HEK293 (cell line): ENCODE measurements around the gene GLCE.

Experiments
- CTCF ChIA-PET: fragments of 350-600 bp; formaldehyde crosslinking; extraction: SDS; loops from one replicate; lab custom pipeline; 2021; ENCODE audit warnings: antibody characterized with exemption; lab: Yijun Ruan, JAX
- POLR2A ChIA-PET: fragments of 300-600 bp; formaldehyde crosslinking; extraction: SDS; loops from one replicate; lab custom pipeline; 2020; ENCODE audit warnings: antibody characterized with exemption, inconsistent platforms; lab: Yijun Ruan, JAX
- H3K27ac ChIP-seq: fragments of 200-500 bp; sonication (Bioruptor generic); 2 replicates; pipeline ENCODE4 v1.5.1; 2014; ENCODE audit warnings: low read depth, low read length, control low read depth, inconsistent platforms; ENCODE audit errors: extremely low read depth
- H3K36me3 ChIP-seq, 2 experiments: fragments of 200-500 bp in 1 of 2; sonication (Bioruptor generic) in 1 of 2; 1 replicate in 1 of 2; 2 replicates in 1 of 2; pipeline ENCODE4 v1.5.1; 2014 to 2017; ENCODE audit warnings: inconsistent platforms in 2 of 2, low read length in 2 of 2; ENCODE audit not compliant: control insufficient read depth in 2 of 2, insufficient read depth in 1 of 2
- H3K4me1 ChIP-seq: fragments of 200-500 bp; sonication (Bioruptor generic); 2 replicates; pipeline ENCODE4 v1.5.1; 2014; ENCODE audit warnings: mild to moderate bottlenecking, low read length, inconsistent platforms; ENCODE audit not compliant: control insufficient read depth, insufficient read depth
- H3K4me3 ChIP-seq: 2 replicates; pipeline ENCODE4 v1.5.1; 2011; ENCODE audit warnings: low read depth, mild to moderate bottlenecking, control low read depth, low read length, moderate library complexity
- H3K9me3 ChIP-seq: fragments of 200-500 bp; sonication (Bioruptor generic); 2 replicates; pipeline ENCODE4 v1.5.1; 2014; ENCODE audit warnings: low read depth, low read length, inconsistent platforms; ENCODE audit not compliant: control insufficient read depth, insufficient read depth
- BCL6B ChIP-seq: fragments of 450-650 bp; formaldehyde crosslinking; IDR thresholded peaks from 2 replicates; pipeline ENCODE4 v1.5.1; 2017; ENCODE audit warnings: missing biosample characterization, missing genetic modification characterization
- HOXC10 ChIP-seq: sonication (generic); formaldehyde crosslinking; IDR thresholded peaks from 2 replicates; pipeline ENCODE4 v1.8.1; 2023; ENCODE audit warnings: mild to moderate bottlenecking, missing genetic modification reagents
- KLF1 ChIP-seq: fragments of 450-650 bp; formaldehyde crosslinking; IDR thresholded peaks from 2 replicates; pipeline ENCODE4 v1.5.1; 2016; ENCODE audit warnings: missing biosample characterization, missing genetic modification characterization
- REST ChIP-seq: fragments of 450-650 bp; formaldehyde crosslinking; IDR thresholded peaks from 2 replicates; pipeline ENCODE4 v1.5.1; 2016; ENCODE audit warnings: missing biosample characterization, missing genetic modification characterization
- SCRT2 ChIP-seq: fragments of 450-650 bp; formaldehyde crosslinking; IDR thresholded peaks from 2 replicates; pipeline ENCODE4 v1.5.1; 2016; ENCODE audit warnings: missing biosample characterization, missing genetic modification characterization
- ZBTB17 ChIP-seq: fragments of 450-650 bp; formaldehyde crosslinking; IDR thresholded peaks from 2 replicates; pipeline ENCODE4 v1.5.1; 2016; ENCODE audit warnings: missing biosample characterization, missing genetic modification characterization
- ZBTB20 ChIP-seq: fragments of 450-650 bp; formaldehyde crosslinking; IDR thresholded peaks from 2 replicates; pipeline ENCODE4 v1.5.1; 2016; ENCODE audit warnings: missing biosample characterization, missing genetic modification characterization
- ZBTB8A ChIP-seq: fragments of 450-650 bp; formaldehyde crosslinking; IDR thresholded peaks from 2 replicates; pipeline ENCODE4 v1.5.1; 2016; ENCODE audit warnings: missing biosample characterization, missing genetic modification characterization
- ZFP69B ChIP-seq: fragments of 450-650 bp; formaldehyde crosslinking; IDR thresholded peaks from 2 replicates; pipeline ENCODE4 v1.5.1; 2016; ENCODE audit warnings: missing biosample characterization, missing genetic modification characterization
- ZNF121 ChIP-seq: fragments of 450-650 bp; formaldehyde crosslinking; IDR thresholded peaks from 2 replicates; pipeline ENCODE4 v1.5.1; 2016; ENCODE audit warnings: missing biosample characterization, missing genetic modification characterization
- ZNF146 ChIP-seq: fragments of 450-650 bp; formaldehyde crosslinking; IDR thresholded peaks from 2 replicates; pipeline ENCODE4 v1.5.1; 2016; ENCODE audit warnings: missing biosample characterization, missing genetic modification characterization
- ZNF169 ChIP-seq: fragments of 450-650 bp; formaldehyde crosslinking; IDR thresholded peaks from 2 replicates; pipeline ENCODE4 v1.5.1; 2016; ENCODE audit warnings: missing biosample characterization, missing genetic modification characterization
- ZNF19 ChIP-seq: fragments of 450-650 bp; formaldehyde crosslinking; IDR thresholded peaks from 2 replicates; pipeline ENCODE4; 2016; ENCODE audit warnings: missing biosample characterization, missing genetic modification characterization, low read depth
- ZNF324 ChIP-seq: fragments of 450-650 bp; formaldehyde crosslinking; IDR thresholded peaks from 2 replicates; pipeline ENCODE4 v1.5.1; 2016; ENCODE audit warnings: missing biosample characterization, missing genetic modification characterization
- ZNF335 ChIP-seq: fragments of 450-650 bp; formaldehyde crosslinking; conservative IDR thresholded peaks from 2 replicates; pipeline ENCODE4 v1.5.1; 2016; ENCODE audit warnings: missing biosample characterization, missing genetic modification characterization
- ZNF596 ChIP-seq: fragments of 450-650 bp; IDR thresholded peaks from 2 replicates; pipeline ENCODE4 v1.5.0; 2018; ENCODE audit warnings: missing biosample characterization, mild to moderate bottlenecking, missing genetic modification characterization, moderate library complexity
- ZNF629 ChIP-seq: fragments of 450-650 bp; formaldehyde crosslinking; IDR thresholded peaks from 2 replicates; pipeline ENCODE4 v1.5.1; 2017; ENCODE audit warnings: missing biosample characterization, missing genetic modification characterization
- ZNF768 ChIP-seq: fragments of 450-650 bp; formaldehyde crosslinking; IDR thresholded peaks from 2 replicates; pipeline ENCODE4 v1.5.1; 2018; ENCODE audit warnings: missing biosample characterization, mild to moderate bottlenecking, missing genetic modification characterization
- ZSCAN16 ChIP-seq: fragments of 450-650 bp; formaldehyde crosslinking; IDR thresholded peaks from 2 replicates; pipeline ENCODE4 v1.5.1; 2016; ENCODE audit warnings: missing biosample characterization, missing genetic modification characterization
- TF ChIP-seq, protein P1 (sequence below): fragments of 450-650 bp; formaldehyde crosslinking; IDR thresholded peaks from 2 replicates; pipeline ENCODE4 v1.5.1; 2016; ENCODE audit warnings: missing biosample characterization, missing genetic modification characterization
- TF ChIP-seq, protein P2 (sequence below): fragments of 450-650 bp; formaldehyde crosslinking; IDR thresholded peaks from 2 replicates; pipeline ENCODE4 v1.5.1; 2017; ENCODE audit warnings: missing biosample characterization, missing genetic modification characterization
- TF ChIP-seq, protein P3 (sequence below): fragments of 450-650 bp; formaldehyde crosslinking; IDR thresholded peaks from 2 replicates; pipeline ENCODE4 v1.5.1; 2016; ENCODE audit warnings: missing biosample characterization, missing genetic modification characterization
- TF ChIP-seq, protein P4 (sequence below): fragments of 450-650 bp; formaldehyde crosslinking; IDR thresholded peaks from 2 replicates; pipeline ENCODE4 v1.5.1; 2017; ENCODE audit warnings: missing biosample characterization, missing genetic modification characterization
- TF ChIP-seq, protein P5 (sequence below): fragments of 450-650 bp; formaldehyde crosslinking; IDR thresholded peaks from 2 replicates; pipeline ENCODE4 v1.5.1; 2016; ENCODE audit warnings: missing biosample characterization, missing genetic modification characterization, low read depth

The GLCE gene

DNA sequence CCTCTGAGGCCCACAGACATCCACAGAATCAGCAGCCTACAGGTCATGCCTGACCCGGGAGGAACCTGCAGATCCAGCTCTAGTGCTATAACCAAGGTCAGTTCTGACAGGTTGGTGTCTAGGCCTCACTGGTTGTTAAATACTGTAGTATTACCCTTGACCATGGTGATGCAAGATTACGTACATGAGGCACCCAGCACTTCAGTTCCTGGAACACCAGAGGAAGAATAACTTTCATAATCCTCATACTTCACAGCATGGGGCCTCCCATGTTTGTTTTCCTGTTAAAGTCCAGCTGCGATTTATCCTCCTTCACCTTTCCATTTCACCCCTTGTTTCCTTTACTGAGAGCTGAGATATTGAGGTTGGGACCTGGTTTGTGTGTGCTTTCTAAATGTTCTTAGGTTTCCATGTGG is 34.4 kb upstream of the GLCE start:
- no peak overlapping the region for H3K4me3 ChIP-seq
- no peaks in the 10 kb centered on the region for H3K9me3 ChIP-seq
- peaks cover 10% of the 10 kb centered on the region; the same call in 1 of the 2 replicates for H3K4me1 ChIP-seq
- H3K27ac ChIP-seq = peak overlapping the region; percentile 13; the same call in 1 of the 2 replicates
- ChIA-PET CTCF (interaction anchor here (0.5 to 1.1 kb wide), 3 partner anchors 12 to 251 kb away, joined by 3 read pairs; no protein-coding TSS in a partner anchor), POLR2A (interaction anchor here (0.7 kb wide), 1 partner anchor 17 kb away, joined by 3 read pairs; no protein-coding TSS in a partner anchor)
- no peaks in the 10 kb centered on the region for H3K36me3 ChIP-seq
- TF ChIP-seq, protein P1, sequence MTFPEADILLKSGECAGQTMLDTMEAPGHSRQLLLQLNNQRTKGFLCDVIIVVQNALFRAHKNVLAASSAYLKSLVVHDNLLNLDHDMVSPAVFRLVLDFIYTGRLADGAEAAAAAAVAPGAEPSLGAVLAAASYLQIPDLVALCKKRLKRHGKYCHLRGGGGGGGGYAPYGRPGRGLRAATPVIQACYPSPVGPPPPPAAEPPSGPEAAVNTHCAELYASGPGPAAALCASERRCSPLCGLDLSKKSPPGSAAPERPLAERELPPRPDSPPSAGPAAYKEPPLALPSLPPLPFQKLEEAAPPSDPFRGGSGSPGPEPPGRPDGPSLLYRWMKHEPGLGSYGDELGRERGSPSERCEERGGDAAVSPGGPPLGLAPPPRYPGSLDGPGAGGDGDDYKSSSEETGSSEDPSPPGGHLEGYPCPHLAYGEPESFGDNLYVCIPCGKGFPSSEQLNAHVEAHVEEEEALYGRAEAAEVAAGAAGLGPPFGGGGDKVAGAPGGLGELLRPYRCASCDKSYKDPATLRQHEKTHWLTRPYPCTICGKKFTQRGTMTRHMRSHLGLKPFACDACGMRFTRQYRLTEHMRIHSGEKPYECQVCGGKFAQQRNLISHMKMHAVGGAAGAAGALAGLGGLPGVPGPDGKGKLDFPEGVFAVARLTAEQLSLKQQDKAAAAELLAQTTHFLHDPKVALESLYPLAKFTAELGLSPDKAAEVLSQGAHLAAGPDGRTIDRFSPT (tag by site-specific recombination) = no peak
- TF ChIP-seq ZBTB8A (tag by site-specific recombination) (no peak), SCRT2 (tag by site-specific recombination) (peak; percentile 63; the same call in 1 of the 2 replicates), ZBTB17 (tag by site-specific recombination) (peak; percentile 77), ZNF629 (tag by site-specific recombination) (0 out of 2 replicates have a peak, but pooled peaks have one; percentile 28), ZNF324 (tag by site-specific recombination) (0 out of 2 replicates have a peak, but pooled peaks have one; percentile 55), ZNF146 (tag by site-specific recombination) (no peak), KLF1 (tag by site-specific recombination) (no peak), ZSCAN16 (no peak), ZNF768 (no peak), HOXC10 (CRISPR knock-in tag) (no peak), ZNF19 (no peak), ZNF335 (0 out of 2 replicates have a peak, but pooled peaks have one; percentile 14), ZFP69B (tag by site-specific recombination) (peak; percentile 52; the same call in 1 of the 2 replicates), ZNF121 (tag by site-specific recombination) (no peak), ZNF596 (tag by site-specific recombination) (no peak), REST (no peak), BCL6B (peak; percentile 66), ZBTB20 (tag by site-specific recombination) (no peak), ZNF169 (tag by site-specific recombination) (no peak)
- TF ChIP-seq, protein P2, sequence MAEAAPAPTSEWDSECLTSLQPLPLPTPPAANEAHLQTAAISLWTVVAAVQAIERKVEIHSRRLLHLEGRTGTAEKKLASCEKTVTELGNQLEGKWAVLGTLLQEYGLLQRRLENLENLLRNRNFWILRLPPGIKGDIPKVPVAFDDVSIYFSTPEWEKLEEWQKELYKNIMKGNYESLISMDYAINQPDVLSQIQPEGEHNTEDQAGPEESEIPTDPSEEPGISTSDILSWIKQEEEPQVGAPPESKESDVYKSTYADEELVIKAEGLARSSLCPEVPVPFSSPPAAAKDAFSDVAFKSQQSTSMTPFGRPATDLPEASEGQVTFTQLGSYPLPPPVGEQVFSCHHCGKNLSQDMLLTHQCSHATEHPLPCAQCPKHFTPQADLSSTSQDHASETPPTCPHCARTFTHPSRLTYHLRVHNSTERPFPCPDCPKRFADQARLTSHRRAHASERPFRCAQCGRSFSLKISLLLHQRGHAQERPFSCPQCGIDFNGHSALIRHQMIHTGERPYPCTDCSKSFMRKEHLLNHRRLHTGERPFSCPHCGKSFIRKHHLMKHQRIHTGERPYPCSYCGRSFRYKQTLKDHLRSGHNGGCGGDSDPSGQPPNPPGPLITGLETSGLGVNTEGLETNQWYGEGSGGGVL = 0 out of 2 replicates have a peak, but pooled peaks have one; percentile 19
- TF ChIP-seq, protein P3, sequence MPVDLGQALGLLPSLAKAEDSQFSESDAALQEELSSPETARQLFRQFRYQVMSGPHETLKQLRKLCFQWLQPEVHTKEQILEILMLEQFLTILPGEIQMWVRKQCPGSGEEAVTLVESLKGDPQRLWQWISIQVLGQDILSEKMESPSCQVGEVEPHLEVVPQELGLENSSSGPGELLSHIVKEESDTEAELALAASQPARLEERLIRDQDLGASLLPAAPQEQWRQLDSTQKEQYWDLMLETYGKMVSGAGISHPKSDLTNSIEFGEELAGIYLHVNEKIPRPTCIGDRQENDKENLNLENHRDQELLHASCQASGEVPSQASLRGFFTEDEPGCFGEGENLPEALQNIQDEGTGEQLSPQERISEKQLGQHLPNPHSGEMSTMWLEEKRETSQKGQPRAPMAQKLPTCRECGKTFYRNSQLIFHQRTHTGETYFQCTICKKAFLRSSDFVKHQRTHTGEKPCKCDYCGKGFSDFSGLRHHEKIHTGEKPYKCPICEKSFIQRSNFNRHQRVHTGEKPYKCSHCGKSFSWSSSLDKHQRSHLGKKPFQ (tag by site-specific recombination) = no peak
- TF ChIP-seq, protein P4, sequence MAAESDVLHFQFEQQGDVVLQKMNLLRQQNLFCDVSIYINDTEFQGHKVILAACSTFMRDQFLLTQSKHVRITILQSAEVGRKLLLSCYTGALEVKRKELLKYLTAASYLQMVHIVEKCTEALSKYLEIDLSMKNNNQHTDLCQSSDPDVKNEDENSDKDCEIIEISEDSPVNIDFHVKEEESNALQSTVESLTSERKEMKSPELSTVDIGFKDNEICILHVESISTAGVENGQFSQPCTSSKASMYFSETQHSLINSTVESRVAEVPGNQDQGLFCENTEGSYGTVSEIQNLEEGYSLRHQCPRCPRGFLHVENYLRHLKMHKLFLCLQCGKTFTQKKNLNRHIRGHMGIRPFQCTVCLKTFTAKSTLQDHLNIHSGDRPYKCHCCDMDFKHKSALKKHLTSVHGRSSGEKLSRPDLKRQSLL = no peak
- TF ChIP-seq, protein P5, sequence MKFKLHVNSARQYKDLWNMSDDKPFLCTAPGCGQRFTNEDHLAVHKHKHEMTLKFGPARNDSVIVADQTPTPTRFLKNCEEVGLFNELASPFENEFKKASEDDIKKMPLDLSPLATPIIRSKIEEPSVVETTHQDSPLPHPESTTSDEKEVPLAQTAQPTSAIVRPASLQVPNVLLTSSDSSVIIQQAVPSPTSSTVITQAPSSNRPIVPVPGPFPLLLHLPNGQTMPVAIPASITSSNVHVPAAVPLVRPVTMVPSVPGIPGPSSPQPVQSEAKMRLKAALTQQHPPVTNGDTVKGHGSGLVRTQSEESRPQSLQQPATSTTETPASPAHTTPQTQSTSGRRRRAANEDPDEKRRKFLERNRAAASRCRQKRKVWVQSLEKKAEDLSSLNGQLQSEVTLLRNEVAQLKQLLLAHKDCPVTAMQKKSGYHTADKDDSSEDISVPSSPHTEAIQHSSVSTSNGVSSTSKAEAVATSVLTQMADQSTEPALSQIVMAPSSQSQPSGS = peak; percentile 74
